AG10803 (cell line): ENCODE results near the gene FCHSD2.

Experiments used
- DNase-seq: peaks from one replicate; pipeline ENCODE4 v3.0.0; 2010; ENCODE audit warnings: low read depth
- H3K4me3 ChIP-seq: 2 replicates; pipeline ENCODE4 v1.5.1; 2011; ENCODE audit warnings: mild to moderate bottlenecking, low read length, control low read depth
- CTCF ChIP-seq: conservative IDR thresholded peaks from 2 replicates; pipeline ENCODE4 v1.5.1; 2011; ENCODE audit warnings: mild to moderate bottlenecking, low read length, control low read depth, inconsistent platforms

The FCHSD2 gene

GRCh38 chr11:72940417-72940816, 201.7 kb downstream of the FCHSD2 start:
- TF ChIP-seq CTCF, result no peak
- H3K4me3 ChIP-seq, result no peak overlapping the region
- DNase-seq, result no peak

GRCh38 chr11:72939031-72939430, 203.1 kb downstream of the FCHSD2 start:
- no peak overlapping the region for H3K4me3 ChIP-seq
- no peak for TF ChIP-seq CTCF
- no peak for DNase-seq

GRCh38 chr11:72937439-72937838, 204.7 kb downstream of the FCHSD2 start:
- no peak for TF ChIP-seq CTCF

GRCh38 chr11:72935700-72936099, 206.4 kb downstream of the FCHSD2 start:
- no peak overlapping the region for H3K4me3 ChIP-seq
- TF ChIP-seq CTCF, result no peak
- DNase-seq, result no peak

More at GRCh38 chr11:72937439-72937838, 204.7 kb downstream of the FCHSD2 start:
- DNase-seq, result no peak
- no peak overlapping the region for H3K4me3 ChIP-seq

GRCh38 chr11:72932132-72932570, 210.0 kb downstream of the FCHSD2 start:
- peak; percentile 69 for DNase-seq
- TF ChIP-seq CTCF, result no peak
- H3K4me3 ChIP-seq, result no peak overlapping the region

- H3K4me3 ChIP-seq, result no peak overlapping the region
- no peak for TF ChIP-seq CTCF
- DNase-seq, result peak; percentile 16
These were observed 212.1 kb downstream of the FCHSD2 start for GRCh38 chr11:72930008-72930407.

GRCh38 chr11:72929256-72929655, 212.9 kb downstream of the FCHSD2 start:
- TF ChIP-seq CTCF, result no peak
- DNase-seq, result no peak

More at GRCh38 chr11:72929256-72929655, 212.9 kb downstream of the FCHSD2 start:
- no peak overlapping the region for H3K4me3 ChIP-seq
